Upper lobe of left lung (tissue), 6 donors: Measurements from ENCODE around the gene TSPAN33. TPM values are rescaled to one million over a fixed set of nuclear protein-coding genes. Genes with fewer than 3 reads are reported as not detected.
A peak's percentile ranks its signal among the peaks of the same experiment; 100 is the strongest.

ENCODE experiments used
- ATAC-seq, 2 donors: fragments of 200-7000 bp; cut with Tn5 transposase; one replicate each; pipeline ENCODE4 v1.9.1; 2022; ENCODE audit warnings: mild to moderate bottlenecking in 2 of 2, moderate library complexity in 2 of 2; ENCODE audit not compliant: low FRiP score in 2 of 2
- DNase-seq, 2 donors: peaks; one replicate each; pipeline ENCODE4 v3.0.0-alpha.2; 2019 to 2020
- H3K27ac ChIP-seq, 4 donors: fragments of 200-600 bp; sonication (generic); one replicate each; pipeline ENCODE4 v1.5.1; 2016 to 2019
- H3K27me3 ChIP-seq, 4 donors: fragments of 200-600 bp; sonication (generic); one replicate each; pipeline ENCODE4 v1.5.1; 2017 to 2019
- H3K36me3 ChIP-seq, 4 donors: fragments of 200-600 bp; sonication (generic); one replicate each; pipeline ENCODE4 v1.5.1; 2016 to 2019
- H3K4me1 ChIP-seq, 4 donors: fragments of 200-600 bp; sonication (generic); one replicate each; pipeline ENCODE4 v1.5.1; 2018 to 2019
- H3K4me3 ChIP-seq, 4 donors: fragments of 200-600 bp; sonication (generic); one replicate each; pipeline ENCODE4 v1.5.1; 2017 to 2019; ENCODE audit warnings: mild to moderate bottlenecking in 2 of 4, moderate library complexity in 1 of 4
- H3K9me3 ChIP-seq, 4 donors: fragments of 200-600 bp; sonication (generic); one replicate each; pipeline ENCODE4 v1.5.1; 2018 to 2019
- EP300 ChIP-seq, 4 donors: sonication (generic); formaldehyde crosslinking; IDR thresholded peaks; one replicate each; pipeline ENCODE4 v1.5.1; 2017; ENCODE audit warnings: antibody characterized with exemption in 4 of 4, control low read depth in 2 of 4
- POLR2A ChIP-seq, 4 donors: fragments of 450-650 bp; IDR thresholded peaks; one replicate each; pipeline ENCODE4 v1.5.1; 2016 to 2017; ENCODE audit warnings: antibody characterized with exemption in 4 of 4, mild to moderate bottlenecking in 2 of 4
- POLR2AphosphoS5 ChIP-seq, 2 donors: sonication (generic); formaldehyde crosslinking; IDR thresholded peaks; one replicate each; pipeline ENCODE4 v1.5.1; 2017; ENCODE audit warnings: antibody characterized with exemption in 2 of 2
- WGBS, 2 donors: methylation state at CpG; one replicate each; pipeline ENCODE4 v1.1.5; 2017 to 2018; 5-methylcytosine and 5-hydroxymethylcytosine counted together
- total RNA-seq, 6 donors: library from RNA; depleted of rRNA in 4 of 6; stranded (reverse); fragments of >200 nt in 4 of 6; gene quantifications; one replicate each; pipeline versions ENCODE4 v1.1.0 to v1.2.1, GENCODE V29; 2016 to 2021
- TF ChIP-seq, protein P1 (sequence below), 6 experiments: fragments of 450-650 bp in 4 of 6; fragments of 200-600 bp in 2 of 6; sonication (generic) in 2 of 6; IDR thresholded peaks; one replicate each; pipeline ENCODE4 v1.5.1; 2016 to 2019; ENCODE audit warnings: antibody characterized with exemption in 6 of 6
- donor health status: DM: no; HTN: no; CAD: no; lungs with moderate emphysema.
- donor health status: DM: no; HTN: yes; CAD: no; lungs with severe emphysema.

Gene TSPAN33
- total RNA-seq, 6 donors from 2014 or later: 1.2 to 10.1 (median 4.0) TPM

DNA sequence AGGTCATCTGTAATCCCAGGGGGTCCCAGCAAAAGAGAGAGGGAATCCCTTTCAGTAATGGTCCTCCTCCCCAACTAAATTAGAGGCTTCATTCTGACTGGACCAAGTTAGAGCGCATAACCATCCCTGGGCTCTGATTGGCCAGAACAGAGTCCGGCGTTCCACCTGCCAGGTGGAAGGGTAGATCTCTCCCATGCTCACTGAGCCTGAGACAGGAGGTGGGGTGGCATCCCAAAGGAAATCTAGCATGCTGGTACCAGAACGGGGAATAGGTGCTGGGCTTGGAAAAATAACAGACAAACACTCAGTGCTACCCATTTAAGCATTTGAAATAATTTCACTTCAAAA lies 21.0 kb upstream of the TSPAN33 start:
- Histone ChIP-seq H3K27me3 (no peaks in the 10 kb centered on the region), H3K36me3 (no peaks in the 10 kb centered on the region), H3K4me1 (peaks cover 0 to 4% (median 0%) of the 10 kb centered on the region in 4 donors), H3K4me3 (no peak overlapping the region), H3K9me3 (peaks cover 0 to 8% (median 2%) of the 10 kb centered on the region in 4 donors), H3K27ac (no peak overlapping the region)
- WGBS, 2 donors: 88 to 93% methylated on average over 4 of the region's 4 CpGs
- no peak for ATAC-seq
- TF ChIP-seq POLR2AphosphoS5 (IDR thresholded peaks at IDR 0.05) (no peak), POLR2A (IDR thresholded peaks at IDR 0.05) (no peak), EP300 (IDR thresholded peaks at IDR 0.05) (no peak)
- TF ChIP-seq, protein P1, sequence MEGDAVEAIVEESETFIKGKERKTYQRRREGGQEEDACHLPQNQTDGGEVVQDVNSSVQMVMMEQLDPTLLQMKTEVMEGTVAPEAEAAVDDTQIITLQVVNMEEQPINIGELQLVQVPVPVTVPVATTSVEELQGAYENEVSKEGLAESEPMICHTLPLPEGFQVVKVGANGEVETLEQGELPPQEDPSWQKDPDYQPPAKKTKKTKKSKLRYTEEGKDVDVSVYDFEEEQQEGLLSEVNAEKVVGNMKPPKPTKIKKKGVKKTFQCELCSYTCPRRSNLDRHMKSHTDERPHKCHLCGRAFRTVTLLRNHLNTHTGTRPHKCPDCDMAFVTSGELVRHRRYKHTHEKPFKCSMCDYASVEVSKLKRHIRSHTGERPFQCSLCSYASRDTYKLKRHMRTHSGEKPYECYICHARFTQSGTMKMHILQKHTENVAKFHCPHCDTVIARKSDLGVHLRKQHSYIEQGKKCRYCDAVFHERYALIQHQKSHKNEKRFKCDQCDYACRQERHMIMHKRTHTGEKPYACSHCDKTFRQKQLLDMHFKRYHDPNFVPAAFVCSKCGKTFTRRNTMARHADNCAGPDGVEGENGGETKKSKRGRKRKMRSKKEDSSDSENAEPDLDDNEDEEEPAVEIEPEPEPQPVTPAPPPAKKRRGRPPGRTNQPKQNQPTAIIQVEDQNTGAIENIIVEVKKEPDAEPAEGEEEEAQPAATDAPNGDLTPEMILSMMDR (IDR thresholded peaks at IDR 0.05): no peak
- DNase-seq: no peak

DNA sequence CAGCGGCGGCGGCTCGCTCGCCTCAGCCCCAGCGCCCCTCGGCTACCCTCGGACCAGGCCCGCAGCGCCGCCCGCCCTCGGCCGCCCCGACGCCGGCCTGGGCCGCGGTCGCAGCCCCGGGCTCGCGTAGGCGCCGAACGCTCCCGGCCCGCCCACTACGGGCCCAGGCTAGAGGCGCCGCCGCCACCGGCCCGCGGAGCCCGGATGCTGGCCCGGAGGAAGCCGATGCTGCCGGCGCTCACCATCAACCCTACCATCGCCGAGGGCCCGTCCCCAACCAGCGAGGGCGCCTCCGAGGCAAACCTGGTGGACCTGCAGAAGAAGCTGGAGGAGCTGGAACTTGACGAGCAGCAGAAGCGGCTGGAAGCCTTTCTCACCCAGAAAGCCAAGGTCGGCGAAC lies 18.2 kb upstream of the TSPAN33 start:
- Histone ChIP-seq H3K27ac (no peak overlapping the region), H3K36me3 (no peaks in the 10 kb centered on the region), H3K4me3 (no peak overlapping the region), H3K9me3 (peaks cover 0 to 4% (median under 1%) of the 10 kb centered on the region in 4 donors), H3K27me3 (no peaks in the 10 kb centered on the region), H3K4me1 (peaks cover 0 to 4% (median 0%) of the 10 kb centered on the region in 4 donors)
- DNase-seq (peak in 1 of 2 donors; percentile 46), ATAC-seq (no peak)
- 71 to 100% methylated on average over 3 to 35 of the region's 50 CpGs for WGBS, 2 donors
- TF ChIP-seq POLR2A (IDR thresholded peaks at IDR 0.05) (no peak), EP300 (IDR thresholded peaks at IDR 0.05) (no peak), POLR2AphosphoS5 (IDR thresholded peaks at IDR 0.05) (no peak)
- TF ChIP-seq, protein P1 (IDR thresholded peaks at IDR 0.05): no peak

DNA sequence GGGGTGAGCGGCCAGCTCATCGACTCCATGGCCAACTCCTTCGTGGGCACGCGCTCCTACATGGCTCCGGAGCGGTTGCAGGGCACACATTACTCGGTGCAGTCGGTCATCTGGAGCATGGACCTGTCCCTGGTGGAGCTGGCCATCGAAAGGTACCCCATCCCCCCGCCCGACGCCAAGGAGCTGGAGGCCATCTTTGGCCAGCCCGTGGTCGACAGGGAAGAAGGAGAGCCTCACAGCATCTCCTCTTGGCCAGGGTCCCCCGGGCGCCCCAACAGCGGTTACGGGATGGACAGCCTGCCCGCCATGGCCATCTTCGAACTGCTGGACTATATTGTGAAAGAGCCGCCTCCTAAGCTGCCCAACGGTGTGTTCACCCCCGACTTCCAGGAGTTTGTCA lies 17.4 kb upstream of the TSPAN33 start:
- WGBS, 2 donors: 97 to 98% methylated on average over 9 to 19 of the region's 24 CpGs
- ATAC-seq: no peak
- no peak overlapping the region for H3K4me3 ChIP-seq

DNA sequence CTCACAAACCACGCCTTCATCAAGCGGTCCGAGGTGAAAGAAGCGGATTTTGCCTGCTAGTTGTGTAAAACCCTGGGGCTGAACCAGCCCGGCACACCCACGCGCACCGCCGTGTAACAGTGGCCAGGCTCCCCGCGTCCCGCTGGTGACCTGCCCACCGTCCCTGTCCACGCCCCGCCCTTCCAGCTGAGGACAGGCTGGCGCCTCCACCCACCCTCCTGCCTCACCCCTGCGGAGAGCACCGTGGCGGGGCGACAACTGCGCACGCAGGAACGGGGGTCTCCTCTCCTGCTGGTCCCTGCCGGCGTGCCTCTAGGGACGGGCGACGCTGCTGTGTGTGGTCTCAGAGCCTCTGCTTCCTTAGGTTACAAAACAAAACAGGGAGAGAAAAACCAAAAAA lies 16.9 kb upstream of the TSPAN33 start:
- Histone ChIP-seq H3K4me3 (no peak overlapping the region), H3K4me1 (peaks cover 0 to 4% (median 0%) of the 10 kb centered on the region in 4 donors), H3K9me3 (no peaks in the 10 kb centered on the region), H3K36me3 (no peaks in the 10 kb centered on the region), H3K27me3 (no peaks in the 10 kb centered on the region), H3K27ac (no peak overlapping the region)
- WGBS, 2 donors: 94 to 95% methylated on average over 11 to 28 of the region's 28 CpGs
- TF ChIP-seq POLR2AphosphoS5 (IDR thresholded peaks at IDR 0.05) (no peak), EP300 (IDR thresholded peaks at IDR 0.05) (no peak), POLR2A (IDR thresholded peaks at IDR 0.05) (no peak)
- TF ChIP-seq, protein P1 (IDR thresholded peaks at IDR 0.05): no peak
- peak in 1 of 2 donors; percentile 59 for DNase-seq
- ATAC-seq: no peak

More for the DNA sequence above, 17.4 kb upstream of the TSPAN33 start:
- Histone ChIP-seq H3K27ac (no peak overlapping the region), H3K9me3 (no peaks in the 10 kb centered on the region), H3K4me1 (peaks cover 0 to 4% (median 0%) of the 10 kb centered on the region in 4 donors), H3K36me3 (no peaks in the 10 kb centered on the region), H3K27me3 (no peaks in the 10 kb centered on the region)
- DNase-seq: peak in 1 of 2 donors; percentile 68
- TF ChIP-seq EP300 (IDR thresholded peaks at IDR 0.05) (no peak), POLR2A (IDR thresholded peaks at IDR 0.05) (no peak), POLR2AphosphoS5 (IDR thresholded peaks at IDR 0.05) (no peak)
- TF ChIP-seq, protein P1 (IDR thresholded peaks at IDR 0.05): no peak

DNA sequence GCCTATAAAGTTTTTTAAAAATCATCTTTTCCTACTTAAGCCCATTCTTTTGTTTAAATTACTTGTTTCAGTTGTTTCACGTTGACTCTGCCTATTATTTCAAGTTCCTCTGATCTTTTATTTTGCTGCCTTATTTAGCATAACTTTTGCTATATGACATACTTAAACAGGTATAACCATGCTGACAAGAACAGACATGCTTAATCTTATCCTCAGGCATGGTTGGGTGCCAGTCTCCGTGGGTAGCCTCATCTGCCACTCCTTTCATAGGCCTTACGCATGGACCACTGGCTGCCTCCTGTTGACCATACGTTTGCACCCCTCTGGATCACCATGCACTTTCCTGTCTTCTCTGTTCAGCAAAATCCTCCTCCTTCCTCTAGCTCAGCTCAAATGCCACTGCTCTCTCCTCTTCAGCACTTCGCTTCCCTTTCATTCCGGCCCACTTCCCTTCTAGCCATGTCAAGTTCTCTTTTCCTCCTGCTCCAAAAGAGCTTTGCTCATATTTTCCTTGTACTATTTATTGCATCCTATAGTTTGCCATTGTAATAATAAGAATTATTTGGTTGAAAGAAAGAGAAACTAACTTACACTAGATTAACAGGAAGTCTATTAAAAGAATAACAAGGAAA lies 10.0 kb upstream of the TSPAN33 start:
- 64 to 66% methylated on average over 6 of the region's 6 CpGs for WGBS, 2 donors
- H3K4me1 ChIP-seq: peaks cover 0 to 6% (median 2%) of the 10 kb centered on the region in 4 donors
- H3K4me3 ChIP-seq: no peak overlapping the region
- TF ChIP-seq POLR2A (IDR thresholded peaks at IDR 0.05) (no peak), POLR2AphosphoS5 (IDR thresholded peaks at IDR 0.05) (no peak), EP300 (IDR thresholded peaks at IDR 0.05) (no peak)
- TF ChIP-seq, protein P1 (IDR thresholded peaks at IDR 0.05): no peak
- ATAC-seq (peak in 1 of 2 donors; percentile 49), DNase-seq (no peak)
- no peaks in the 10 kb centered on the region for H3K27me3 ChIP-seq
- H3K9me3 ChIP-seq: no peaks in the 10 kb centered on the region
- peak overlapping the region in 2 of 4 donors; percentile 9 to 13 for H3K27ac ChIP-seq
- H3K36me3 ChIP-seq: no peaks in the 10 kb centered on the region
